GM18505 (cell line): ENCODE results near the gene PAK5.
"Not testable (repeated sequence)": the region's sequence is repeated elsewhere in the genome, so short reads cannot be mapped to it uniquely, and the experiment has no call there.

Experiments
- ATAC-seq: cut with Tn5 transposase; IDR thresholded peaks from one replicate; pipeline ENCODE4 v1.9.1; 2021; ENCODE audit not compliant: unreplicated experiment
- POLR2A ChIP-seq: IDR thresholded peaks from 4 replicates; pipeline ENCODE4 v1.6.1; 2011; ENCODE audit warnings: borderline replicate concordance; ENCODE audit not compliant: insufficient read depth, insufficient read length; ENCODE audit errors: extremely low read depth

PAK5 gene

DNA sequence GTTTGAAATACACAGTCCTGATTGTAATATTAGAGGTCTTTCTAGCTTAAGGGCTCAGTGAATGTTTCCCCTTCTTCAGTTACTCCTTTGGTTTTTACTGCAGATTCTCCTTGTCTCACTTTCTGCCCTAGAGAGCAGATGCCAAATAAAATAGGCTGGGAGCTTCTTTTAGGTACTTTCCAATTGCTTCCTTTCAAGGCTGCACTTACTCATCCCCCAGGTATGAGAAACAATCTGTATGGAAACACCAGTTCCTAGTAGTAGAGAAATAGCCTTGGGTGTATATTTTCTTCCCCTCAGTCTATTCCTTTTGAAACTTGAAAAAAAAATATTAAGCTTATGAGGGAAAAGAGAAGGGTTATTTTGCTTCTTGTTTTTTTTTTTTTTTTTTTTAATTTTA is 139.7 kb downstream of the PAK5 start:
- no peak for TF ChIP-seq POLR2A
- ATAC-seq, result no peak

DNA sequence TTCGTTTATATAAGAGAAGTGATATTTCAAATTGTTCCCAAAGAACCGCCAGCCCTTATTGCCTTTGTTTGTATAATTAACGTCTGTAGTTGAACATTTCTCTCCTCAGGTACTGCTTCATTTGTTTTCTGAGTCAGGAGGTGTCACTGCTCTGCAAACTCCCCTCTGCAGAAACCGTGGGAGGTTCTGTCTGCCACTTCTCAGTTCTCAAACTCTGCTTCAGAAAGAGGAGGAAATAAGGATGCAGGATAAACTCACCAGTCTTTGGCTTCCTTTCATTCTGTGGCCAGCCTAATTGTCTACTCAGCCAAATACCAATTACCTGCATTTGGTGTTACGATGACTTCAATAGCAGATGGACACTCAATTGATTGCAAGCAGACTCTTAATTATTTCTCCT is 149.8 kb downstream of the PAK5 start:
- no peak for TF ChIP-seq POLR2A
- ATAC-seq, result no peak

DNA sequence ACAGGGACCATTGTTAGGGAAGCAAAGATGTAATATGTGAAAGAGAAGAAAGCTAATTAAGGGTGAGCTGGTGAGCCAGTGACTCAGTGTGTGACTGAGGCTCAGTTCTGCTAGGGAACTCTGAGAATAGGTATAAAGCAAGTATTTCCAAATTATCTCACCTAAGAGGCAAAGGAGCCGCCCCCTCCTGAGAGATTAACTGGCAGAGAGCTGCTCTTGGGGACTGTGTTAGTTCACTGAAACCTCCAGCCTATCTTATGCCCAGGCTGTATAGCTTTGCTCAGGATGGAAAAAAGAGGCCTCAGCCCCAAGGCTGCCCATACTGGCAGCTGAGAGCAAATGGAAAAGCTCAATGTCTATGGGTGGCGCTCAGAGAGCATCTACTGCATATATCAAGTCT is 152.0 kb downstream of the PAK5 start:
- ATAC-seq, result no peak
- no peak for TF ChIP-seq POLR2A

DNA sequence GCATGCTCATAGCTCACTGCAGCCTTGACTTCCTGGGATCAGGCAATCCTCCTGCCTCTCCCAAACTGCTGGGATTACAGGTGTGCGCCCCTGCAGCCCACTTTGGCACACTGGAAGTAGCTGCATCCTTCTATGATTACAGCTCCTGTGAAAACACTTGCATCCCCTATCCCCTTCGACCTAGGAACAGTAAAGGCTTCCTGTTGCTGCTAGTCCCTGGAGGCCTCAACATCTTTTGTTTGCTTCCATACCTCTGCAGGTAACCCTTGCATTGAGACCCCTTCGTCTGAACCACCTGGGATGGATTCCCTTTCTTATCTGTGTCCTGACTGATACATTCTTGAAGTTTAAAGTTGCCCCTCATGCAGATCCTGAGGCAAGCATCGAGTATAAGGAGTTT is 152.4 kb downstream of the PAK5 start:
- TF ChIP-seq POLR2A, result no peak

DNA sequence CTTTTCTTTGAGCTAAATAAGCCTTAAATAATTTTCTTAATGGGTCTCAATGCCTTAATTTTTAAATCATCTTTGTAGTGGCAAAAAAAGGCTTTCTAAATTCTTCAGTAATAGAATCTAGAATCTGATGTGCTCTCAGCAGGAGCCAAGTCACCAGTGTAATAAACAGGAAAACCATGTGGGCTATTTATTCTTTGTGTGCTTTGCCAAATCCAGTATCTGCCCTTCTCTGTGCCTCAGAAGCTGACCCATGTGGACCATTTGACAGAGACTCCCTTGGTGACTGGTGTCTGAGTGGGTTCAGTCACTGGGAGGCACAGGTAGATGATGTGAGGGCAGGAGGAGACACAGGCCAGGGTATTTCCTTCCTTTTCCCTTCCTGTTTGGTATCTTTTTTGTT is 152.9 kb downstream of the PAK5 start:
- no peak for TF ChIP-seq POLR2A
- no peak for ATAC-seq

More for the DNA sequence above, 152.4 kb downstream of the PAK5 start:
- no peak for ATAC-seq

DNA sequence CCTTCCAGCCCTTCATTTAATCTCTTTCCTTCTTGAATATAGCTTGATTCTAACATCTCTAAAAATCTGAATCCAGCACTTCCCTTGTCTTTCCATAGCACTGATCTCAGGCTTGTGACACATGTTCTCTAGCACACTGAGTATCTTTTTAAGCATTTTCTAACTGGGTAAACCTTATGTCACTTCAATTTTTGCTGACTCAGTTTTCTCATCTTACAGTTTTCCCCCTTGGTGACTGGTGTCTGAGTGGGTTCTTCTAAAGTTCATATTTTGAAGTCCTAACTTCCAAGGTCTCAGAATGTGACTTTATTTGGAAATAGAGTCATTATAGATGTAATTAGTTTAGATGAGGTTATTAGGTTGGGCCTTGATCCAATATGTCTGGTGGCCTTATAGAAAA is 153.9 kb downstream of the PAK5 start:
- ATAC-seq, result no peak
- no peak for TF ChIP-seq POLR2A

DNA sequence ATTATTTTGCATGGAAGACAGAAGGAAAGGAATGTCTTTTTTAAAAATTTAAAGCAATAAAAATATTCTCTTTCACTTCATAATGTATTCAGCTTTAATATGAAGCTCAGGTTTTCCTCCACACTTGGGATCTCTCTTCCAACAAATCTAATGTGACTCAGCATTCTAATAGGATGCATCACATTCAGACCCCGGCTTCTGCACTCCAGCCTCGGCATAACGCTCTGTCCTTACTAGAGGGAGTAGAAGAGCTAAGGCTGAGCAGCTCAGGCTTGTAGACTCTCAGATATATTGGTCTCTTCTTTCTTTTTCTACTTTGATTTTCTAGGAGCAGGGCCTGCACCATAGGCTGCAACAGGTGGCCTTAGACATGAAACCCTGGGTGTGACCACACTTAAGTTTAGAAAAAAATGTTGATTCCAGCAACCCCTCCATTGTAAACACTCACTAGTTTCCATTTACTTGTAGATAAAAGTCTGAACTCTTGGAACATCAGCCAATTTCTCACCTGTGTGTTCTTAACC is 161.7 kb downstream of the PAK5 start:
- TF ChIP-seq POLR2A, result no peak
- no peak for ATAC-seq

DNA sequence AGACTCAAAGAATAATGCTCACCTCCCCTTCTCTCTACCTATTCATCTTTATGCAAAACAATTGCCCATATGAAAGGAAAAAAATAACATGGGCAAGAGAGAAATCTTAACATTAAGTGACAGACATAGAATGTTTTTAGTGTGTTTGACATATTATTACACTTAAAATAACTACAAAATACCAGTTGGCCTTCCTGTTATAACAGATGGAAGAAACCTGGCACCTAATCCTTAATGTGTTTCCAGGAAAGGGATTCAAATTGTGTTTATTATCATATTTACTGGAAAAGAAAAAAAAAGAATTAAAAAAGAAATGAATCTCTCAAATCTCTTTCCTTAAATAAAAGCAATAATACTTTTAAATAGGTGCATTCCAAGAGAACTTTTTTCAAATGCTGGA is 165.9 kb downstream of the PAK5 start:
- no peak for ATAC-seq

DNA sequence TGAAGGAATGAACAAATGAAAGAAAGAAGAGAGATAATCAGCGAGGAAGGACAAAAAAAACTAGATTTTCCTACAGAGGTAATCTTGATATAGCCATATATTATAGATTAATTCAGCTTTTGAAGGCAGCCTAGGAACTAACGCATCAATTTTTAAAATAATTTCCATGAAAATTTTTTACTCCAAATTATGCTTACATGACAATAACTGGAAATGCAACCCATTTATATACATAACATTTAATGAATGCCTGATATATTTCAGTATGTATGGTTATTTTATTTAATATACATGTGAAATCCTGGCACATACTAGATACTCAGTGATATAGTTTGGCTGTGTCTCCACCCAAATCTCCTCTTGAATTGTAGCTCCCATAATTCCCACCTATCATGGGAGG is 166.8 kb downstream of the PAK5 start:
- no peak for TF ChIP-seq POLR2A

More for the DNA sequence above, 165.9 kb downstream of the PAK5 start:
- TF ChIP-seq POLR2A, result no peak

DNA sequence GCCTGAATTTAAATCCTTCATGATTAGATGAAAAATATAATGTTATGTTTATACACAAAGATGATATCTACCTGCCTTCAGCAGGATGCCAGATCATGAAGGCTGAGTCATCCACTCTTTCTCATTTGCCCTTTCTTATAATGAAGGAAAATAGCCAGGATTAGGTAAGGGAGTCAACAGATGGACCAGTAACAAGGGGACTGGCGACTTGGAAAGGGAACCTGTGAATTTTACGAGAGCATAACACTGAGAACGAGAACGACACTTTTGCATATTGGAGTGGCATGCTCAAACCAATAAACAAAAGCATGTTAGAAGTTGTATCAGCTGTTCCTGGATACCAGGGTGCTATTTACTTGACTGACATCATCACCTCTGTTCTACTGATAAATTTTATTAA is 170.5 kb downstream of the PAK5 start:
- TF ChIP-seq POLR2A, result no peak
- no peak for ATAC-seq

More for the DNA sequence above, 166.8 kb downstream of the PAK5 start:
- no peak for ATAC-seq

DNA sequence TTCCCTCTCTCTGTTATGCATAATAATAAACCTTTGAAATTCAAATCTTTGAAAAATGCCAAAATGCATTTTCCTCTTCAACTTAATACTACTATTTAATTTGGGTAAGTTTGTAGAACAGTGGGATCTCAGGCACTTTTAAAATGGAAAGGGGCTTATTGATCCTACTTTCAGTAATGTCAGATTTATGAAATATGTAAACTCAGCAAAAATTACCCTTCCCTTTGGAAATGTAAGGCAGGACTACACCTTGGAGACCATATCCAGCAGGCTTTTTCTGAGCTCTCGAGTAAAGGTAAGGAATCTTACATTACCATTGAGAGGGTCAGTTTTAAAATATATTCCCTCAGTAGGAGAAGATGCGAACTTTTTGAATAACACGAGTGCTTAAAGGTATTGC is 175.5 kb downstream of the PAK5 start:
- no peak for ATAC-seq
- TF ChIP-seq POLR2A, result no peak

DNA sequence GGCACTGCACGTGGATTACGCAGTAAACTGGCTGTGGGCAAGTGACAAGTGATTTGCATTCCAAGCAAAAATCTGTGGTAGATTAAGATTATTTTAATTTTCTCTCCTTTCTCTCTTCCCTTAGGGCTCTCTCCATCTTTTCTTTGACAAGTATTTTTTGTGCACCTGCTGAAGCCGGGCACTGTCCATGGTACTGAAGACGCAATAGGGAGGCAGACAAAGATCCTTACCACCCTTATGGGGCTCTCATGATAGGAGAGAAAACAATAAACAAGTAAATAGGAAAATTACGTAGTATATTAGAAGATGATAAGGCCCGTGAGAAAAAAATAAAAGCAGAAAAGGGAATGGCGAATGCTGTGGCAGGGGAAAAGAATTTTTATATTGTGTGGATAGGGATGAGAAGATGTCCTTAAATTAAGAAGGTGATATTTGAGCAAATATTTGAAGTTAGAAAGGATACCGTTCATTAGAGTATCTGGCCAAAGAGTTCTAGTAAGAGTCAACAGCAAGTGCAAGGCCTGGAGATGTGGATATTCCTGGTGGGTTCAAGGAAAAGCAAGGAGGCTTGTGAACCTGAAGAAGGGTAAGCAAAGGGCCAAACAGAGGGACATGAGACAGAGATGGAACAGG is 178.5 kb downstream of the PAK5 start:
- no peak for TF ChIP-seq POLR2A
- ATAC-seq, result no peak

DNA sequence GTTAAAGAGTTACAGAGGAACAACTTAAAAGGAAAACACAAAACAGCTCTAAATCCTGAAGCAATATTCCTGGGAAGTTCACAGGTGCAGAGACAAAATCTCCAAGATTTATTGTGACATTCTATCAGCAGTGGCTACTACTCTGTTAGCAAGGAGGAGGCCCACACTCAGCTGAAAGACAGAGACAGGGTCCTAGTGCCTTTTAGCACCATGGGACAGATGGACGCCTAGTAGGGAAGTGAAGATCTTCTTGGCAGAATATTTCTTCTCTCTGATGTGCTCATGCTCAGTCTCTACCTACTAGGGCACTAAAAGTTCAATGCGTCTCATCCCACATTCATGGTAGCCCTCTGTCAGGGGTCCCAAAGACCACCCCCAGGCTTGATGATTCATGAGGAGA is 191.1 kb downstream of the PAK5 start:
- no peak for TF ChIP-seq POLR2A
- ATAC-seq, result no peak

DNA sequence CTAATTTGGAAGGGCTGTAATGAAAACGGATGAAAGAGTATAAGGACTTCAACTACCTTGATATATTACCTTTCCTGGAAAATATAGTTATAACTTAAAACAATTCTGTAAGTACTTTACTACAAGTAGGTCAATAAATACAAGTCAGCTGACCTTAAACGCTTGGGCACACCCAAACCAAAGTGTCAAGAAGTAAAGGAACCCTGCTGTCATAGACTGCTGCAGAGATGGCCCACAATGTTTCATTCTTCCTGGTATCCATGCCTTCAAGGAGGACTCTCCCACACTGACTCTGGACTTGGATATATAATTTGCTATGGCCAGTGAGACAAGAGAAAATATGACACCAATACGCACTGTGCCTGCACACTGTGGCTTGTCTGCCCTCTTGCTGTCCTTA is 192.5 kb downstream of the PAK5 start:
- no peak for TF ChIP-seq POLR2A

DNA sequence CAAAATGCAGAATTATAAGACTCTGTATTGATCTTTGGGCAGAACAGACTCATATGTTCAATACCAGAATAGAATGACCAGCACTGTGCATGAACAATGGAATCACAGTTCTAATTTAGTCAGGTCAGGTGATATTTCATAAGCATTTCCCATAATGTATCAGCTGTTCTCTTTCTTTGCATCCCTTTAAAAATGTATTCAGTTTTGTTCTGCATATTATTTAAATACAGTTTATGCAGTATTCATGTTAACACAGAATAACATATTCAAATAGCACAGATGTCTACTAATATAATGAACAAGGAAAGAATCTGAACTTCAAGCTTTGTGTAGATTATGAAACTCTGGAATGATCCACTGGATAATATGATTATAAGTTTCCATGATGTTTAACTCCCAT is 196.0 kb downstream of the PAK5 start:
- ATAC-seq, result no peak
- TF ChIP-seq POLR2A, result no peak

More for the DNA sequence above, 192.5 kb downstream of the PAK5 start:
- no peak for ATAC-seq

DNA sequence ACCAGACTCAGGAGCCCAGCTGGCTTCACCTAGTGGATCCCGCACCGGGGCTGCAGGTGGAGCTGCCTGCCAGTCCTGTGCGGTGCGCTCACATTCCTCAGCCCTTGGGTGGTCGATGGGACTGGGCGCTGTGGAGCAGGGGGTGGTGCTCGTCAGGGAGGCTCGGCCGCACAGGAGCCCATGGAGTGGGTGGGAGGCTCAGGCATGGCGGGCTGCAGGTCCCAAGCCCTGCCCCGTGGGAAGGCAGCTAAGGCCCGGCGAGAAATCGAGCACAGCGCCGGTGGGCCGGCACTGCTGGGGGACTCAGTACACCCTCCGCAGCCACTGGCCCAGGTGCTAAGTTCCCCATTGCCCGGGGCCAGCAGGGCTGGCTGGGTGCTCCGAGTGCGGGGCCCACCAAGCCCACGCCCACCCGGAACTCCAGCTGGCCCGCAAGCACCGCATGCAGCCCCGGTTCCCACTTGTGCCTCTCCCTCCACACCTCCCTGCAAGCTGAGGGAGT is 197.3 kb downstream of the PAK5 start:
- not testable (repeated sequence) for ATAC-seq
